Stimulated activated CD4-positive, alpha-beta T cell treated with anti-CD3 and anti-CD28 coated beads, Interleukin-12 subunit alpha, Interleukin-12 subunit beta, amount 100 ng/mL, for 48 hours (primary cell): ENCODE results near the gene CFAP45.

Source experiments
- DNase-seq, 3 donors: peaks; one replicate each; pipeline ENCODE4 v3.0.0-alpha.2; 2020; ENCODE audit warnings: low read depth in 2 of 3, low spot score in 1 of 3

Gene CFAP45, protein sequence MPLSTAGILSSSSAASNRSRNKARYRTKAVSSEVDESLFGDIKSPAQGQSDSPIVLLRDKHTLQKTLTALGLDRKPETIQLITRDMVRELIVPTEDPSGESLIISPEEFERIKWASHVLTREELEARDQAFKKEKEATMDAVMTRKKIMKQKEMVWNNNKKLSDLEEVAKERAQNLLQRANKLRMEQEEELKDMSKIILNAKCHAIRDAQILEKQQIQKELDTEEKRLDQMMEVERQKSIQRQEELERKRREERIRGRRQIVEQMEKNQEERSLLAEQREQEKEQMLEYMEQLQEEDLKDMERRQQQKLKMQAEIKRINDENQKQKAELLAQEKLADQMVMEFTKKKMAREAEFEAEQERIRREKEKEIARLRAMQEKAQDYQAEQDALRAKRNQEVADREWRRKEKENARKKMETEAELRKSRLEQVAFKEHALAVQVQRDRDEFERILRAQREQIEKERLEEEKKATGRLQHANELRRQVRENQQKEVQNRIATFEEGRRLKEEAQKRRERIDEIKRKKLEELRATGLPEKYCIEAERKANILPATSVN

DNA sequence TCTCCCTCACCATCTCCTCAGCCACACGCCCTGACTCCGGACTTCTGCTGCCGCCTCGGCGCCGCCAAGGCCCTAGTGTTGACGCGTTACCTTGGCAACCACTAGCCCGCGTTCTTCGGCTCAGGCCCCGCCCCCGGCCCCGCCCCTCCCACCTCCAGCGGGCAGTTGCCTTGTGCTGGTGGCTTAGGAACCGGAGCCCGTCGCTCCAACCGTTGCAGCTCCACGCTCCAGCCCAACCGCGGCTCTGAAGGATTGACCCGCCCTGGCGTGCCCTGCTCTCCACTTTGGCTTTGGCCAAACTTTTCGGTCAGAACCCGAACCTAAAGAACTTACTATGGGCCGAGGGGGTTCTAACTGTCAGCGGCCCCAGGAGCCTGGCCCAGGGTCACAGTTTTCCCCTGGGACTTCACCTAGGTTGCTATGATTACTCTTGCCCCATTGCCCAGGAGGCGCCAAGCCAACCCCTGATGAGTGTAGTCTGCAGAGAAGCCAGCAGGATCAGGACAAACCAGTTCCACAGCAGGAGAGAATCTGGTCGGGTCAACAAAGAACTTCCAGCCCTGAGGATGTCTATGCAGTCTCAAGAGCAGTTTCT is at the start of gene CFAP45:
Gene CFAP45 (minus strand): TSS at position 80 of the 595 bp plus-strand sequence. CDS start 67 bp downstream, at position 13.
- DNase-seq = no peak

DNA sequence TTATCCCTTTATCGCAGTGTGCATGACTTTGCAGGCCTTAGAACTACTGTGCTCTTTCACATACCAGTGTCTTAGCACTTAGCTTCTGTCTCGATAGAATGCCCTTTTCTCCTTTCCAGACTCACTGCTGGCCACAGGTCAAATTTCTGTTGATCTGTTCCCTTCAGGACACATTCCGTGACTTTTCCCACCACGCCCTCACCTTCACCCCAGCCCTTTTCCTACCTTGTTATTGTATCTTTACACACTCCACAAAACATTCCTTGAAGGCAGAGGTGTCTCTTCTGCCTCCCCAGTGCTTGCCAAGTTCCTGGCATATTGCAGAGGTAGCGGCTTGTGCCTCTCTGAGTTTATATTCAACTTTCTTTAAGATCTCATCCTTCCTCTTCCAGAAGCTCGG is 49.2 kb upstream of the CFAP45 start:
- DNase-seq = no peak

GRCh38 chr1:159947942-159948341 is 48.0 kb upstream of the CFAP45 start:
- DNase-seq = no peak

- DNase-seq = no peak
These were observed 46.5 kb upstream of the CFAP45 start for GRCh38 chr1:159946242-159947187.

- DNase-seq = peak in 2 of 3 donors; percentile 35 to 37
These were observed 45.7 kb upstream of the CFAP45 start, which contains the start of gene IGSF9 for GRCh38 chr1:159945483-159946241. Gene IGSF9, minus strand, starts transcription at chr1:159945613. Its CDS starts 2,159 bp downstream, at chr1:159943454.

DNA sequence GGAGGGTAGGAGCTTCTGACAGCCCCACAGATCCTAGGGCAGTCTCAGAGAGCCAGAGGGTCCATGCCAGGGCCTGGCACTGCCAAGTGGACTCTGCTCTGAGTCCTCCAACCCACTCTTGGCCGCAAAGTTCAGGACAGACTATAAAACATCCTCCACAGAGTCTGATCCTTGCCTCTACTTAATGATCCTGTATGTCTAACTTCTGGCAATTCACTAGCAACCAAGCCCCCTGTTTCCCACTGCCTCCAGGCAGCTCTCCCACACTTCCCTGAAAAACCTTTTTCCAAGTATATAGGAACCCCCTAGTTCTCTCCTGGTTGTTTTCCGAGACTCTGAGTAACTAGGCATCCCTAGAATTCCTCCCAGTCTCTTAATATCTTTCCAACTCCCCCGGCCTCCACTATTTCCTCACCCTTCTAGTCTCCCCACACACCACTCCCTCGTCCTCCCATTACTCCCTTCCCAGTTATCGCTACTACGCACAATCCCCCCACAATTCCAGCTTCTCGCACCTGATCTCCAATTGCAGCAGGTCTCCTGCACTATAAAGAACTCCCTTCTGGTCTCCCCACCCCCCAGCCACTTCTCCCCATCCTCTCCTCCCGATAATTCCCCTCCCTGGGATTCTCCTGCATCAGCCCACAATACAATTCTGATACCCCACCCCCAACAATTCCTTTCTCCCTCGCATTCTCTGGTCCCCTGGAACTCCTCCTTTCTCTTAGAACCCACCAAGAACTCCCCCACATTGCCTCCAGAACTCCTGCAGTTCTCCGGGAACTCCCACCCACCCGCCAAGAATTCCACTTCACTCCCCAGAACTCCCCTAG is 44.9 kb upstream of the CFAP45 start:
- DNase-seq = no peak

DNA sequence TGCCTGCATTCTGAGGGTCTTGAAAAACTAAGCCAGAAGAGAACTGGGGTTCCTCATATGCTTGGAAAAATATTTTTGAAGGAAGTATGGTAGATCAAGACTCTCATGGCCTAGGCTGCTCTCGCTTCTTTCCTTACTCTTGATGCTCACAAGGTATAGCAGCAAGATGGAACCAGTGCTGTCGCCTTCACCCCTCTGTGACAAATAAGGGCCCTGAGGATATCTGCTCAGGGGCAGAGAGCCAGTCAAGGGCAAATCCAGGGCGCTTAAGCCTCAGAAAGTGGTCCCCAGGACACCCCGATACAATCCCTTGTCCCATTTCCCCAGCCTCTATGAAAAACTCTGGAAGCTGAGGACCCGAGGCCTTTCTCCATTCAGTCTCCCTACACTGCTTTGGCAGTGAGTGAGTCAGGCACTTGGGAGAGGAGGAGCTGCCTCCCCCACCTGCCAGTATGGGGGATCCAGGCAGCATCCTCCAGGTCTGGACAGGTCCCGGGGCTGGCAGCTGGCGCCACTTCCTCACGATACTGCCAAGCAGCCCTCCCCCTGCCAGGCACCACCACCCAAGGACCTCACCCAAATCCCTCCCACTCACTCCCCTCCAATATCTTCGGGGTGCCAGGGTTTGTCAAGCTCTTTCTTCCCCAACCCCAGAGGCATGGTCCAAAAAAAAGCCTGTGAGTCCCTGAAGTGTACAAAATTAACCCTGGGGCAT is 44.1 kb upstream of the CFAP45 start:
- DNase-seq = no peak

DNA sequence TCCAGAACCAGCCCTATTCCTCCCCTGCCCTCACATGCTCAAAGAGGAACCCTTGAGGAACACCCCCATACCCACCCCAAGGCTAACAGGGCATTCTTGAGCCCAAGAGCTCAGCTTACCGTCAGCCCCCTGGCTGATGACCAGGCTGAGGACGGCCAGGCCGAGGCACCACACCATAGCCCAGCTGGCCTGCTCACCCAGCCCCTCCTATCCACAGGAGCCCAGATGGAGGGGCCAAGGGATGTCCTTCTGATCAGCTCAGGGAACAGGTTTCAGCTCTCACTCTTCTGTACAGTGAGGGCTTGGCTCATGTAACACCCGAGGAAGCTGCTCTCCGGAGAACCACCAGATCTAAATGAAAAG is 43.3 kb upstream of the CFAP45 start:
- no peak for DNase-seq

DNA sequence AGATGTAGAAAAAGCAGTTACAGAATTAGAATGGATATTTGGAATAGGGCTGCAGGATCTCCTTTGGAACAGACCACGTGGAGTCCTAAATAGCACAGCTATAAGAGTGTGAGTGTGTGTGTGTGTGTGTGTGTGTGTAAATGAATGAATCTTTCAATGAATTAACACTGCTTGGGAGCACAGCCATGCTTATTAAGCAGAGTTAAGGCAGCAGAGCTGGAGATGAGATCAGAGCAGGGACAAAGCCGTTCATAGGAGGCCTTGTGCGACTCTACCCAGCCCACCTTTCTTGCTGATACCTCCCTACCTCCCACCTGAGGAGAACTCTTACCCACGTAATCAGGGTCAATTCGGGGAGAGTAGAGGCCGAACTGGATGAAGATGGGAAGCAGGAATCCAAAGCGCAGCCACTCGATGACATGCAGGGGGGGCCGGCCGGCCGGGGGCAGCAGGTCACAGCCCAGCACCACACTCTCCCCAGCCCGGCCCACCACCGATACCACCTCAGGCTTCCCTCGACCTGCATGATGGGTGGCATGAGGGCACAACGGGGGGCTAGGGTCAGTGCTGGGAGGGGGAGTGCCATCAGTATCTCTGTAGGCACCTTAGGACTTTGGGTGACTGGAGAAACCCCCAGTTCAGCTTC is 42.8 kb upstream of the CFAP45 start:
- DNase-seq = no peak

DNA sequence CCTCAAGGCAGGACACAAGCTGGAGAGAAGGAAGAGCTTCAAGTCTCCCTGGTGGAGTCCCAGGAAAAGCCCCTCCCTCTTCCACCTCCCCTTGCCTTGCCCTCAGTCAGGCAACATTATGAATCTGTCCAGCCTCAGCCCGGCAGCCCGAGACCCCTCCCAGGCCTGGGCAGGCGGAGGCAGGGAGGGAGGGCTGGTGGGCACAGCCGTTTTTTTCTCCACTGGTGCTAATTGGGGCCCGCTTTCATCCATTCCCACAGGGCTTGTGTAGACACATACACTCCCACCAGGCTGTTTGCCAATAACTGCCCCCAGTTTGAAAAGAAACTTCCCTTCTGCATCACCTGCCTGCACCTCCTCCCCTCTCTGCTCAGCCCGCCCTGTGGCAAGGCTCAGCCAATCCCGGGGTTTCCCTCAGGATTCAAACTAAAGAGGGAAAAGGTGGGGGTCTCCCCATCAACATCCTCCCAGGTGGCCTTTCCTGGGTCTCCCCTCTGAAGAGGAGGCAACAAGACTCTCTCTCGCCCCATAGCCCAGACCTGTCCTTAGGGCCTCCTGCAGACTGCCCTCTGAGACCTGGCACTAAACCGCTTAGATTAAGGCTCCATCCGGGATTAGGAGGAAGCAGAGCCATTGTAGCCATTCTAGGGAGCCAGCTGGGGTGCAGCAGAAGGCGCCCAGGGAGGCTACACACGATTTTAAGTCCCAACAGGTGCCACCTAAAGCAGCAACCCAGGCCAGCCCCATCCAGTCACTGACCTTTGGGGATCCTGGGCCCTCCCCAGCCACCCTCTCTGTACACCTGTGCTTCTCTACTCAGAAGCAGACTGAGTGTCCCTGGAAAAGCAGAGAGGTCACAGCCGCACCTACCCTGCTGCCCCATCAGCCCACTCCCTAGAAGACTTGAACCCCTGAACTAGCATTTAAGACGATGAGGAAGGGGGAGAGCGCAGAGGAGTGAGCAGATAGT is 41.9 kb upstream of the CFAP45 start:
- no peak for DNase-seq

- DNase-seq = no peak
These were observed 41.2 kb upstream of the CFAP45 start for GRCh38 chr1:159941141-159941540.

- no peak for DNase-seq
These were observed 40.1 kb upstream of the CFAP45 start for GRCh38 chr1:159940006-159940620.

- no peak for DNase-seq
These were observed 39.7 kb upstream of the CFAP45 start for GRCh38 chr1:159939678-159940002.

- no peak for DNase-seq
These were observed 39.1 kb upstream of the CFAP45 start for GRCh38 chr1:159938905-159939677.

- no peak for DNase-seq
These were observed 38.4 kb upstream of the CFAP45 start for GRCh38 chr1:159938211-159938852.
